Measurements from ENCODE around the gene FAP. TPM values are rescaled to one million over a fixed set of nuclear protein-coding genes. Genes with fewer than 3 reads are reported as not detected.

The FAP gene
- polyA plus RNA-seq, 2 of the 4 experiments (the other 2 are of a cell fraction) = 0.03 to 0.16 TPM

GRCh38 chr2:162188451-162188850 lies 54.8 kb downstream of the FAP start:
- ATAC-seq = no peak
- ChIA-PET CTCF (no interaction called here), POLR2A (no interaction called here)
- 30% methylated on average over 3 of the region's 3 CpGs for WGBS (ENCODE audit: missing lambda C conversion rate)
- no peak for FAIRE-seq
- no peak for DNase-seq (ENCODE audit: low read depth in 1 of 2, low spot score in 1 of 2)
- no peak overlapping the region for H3K4me2 ChIP-seq
- no peaks in the 10 kb centered on the region for H3K4me1 ChIP-seq
- H3K4me3 ChIP-seq = no peak overlapping the region
- TF ChIP-seq ZC3H11A (IDR thresholded peaks at IDR 0.05) (no peak), CHD4 (IDR thresholded peaks at IDR 0.05; ENCODE audit: borderline replicate concordance) (no peak), PBX3 (IDR thresholded peaks at IDR 0.05) (no peak), KDM1A (IDR thresholded peaks at IDR 0.05; ENCODE audit: low read depth) (no peak), HMGXB4 (CRISPR knock-in tag; IDR thresholded peaks at IDR 0.05; ENCODE audit: borderline replicate concordance) (no peak), RFX5 (IDR thresholded peaks at IDR 0.05) (no peak), USF2 (IDR thresholded peaks at IDR 0.05) (no peak), CEBPB (IDR thresholded peaks at IDR 0.05) (no peak), BHLHE40 (IDR thresholded peaks at IDR 0.05; ENCODE audit: low read depth, low read length) (no peak), POLR2AphosphoS2 (conservative IDR thresholded peaks at IDR 0.05; ENCODE audit: low read length) (no peak), CHD2 (IDR thresholded peaks at IDR 0.05; ENCODE audit: low read length, partially characterized antibody) (no peak)
- no peaks in the 10 kb centered on the region for H3K9me3 ChIP-seq
- H3K27ac ChIP-seq = no peak overlapping the region

GRCh38 chr2:162185541-162186232 lies 57.6 kb downstream of the FAP start:
- ATAC-seq = no peak
- Histone ChIP-seq H3K4me3 (no peak overlapping the region), H3K4me1 (no peaks in the 10 kb centered on the region), H3K9me3 (no peaks in the 10 kb centered on the region), H3K27ac (no peak overlapping the region), H3K4me2 (no peak overlapping the region)
- CTCF ChIA-PET = interaction anchor here (1.1 kb wide), 1 partner anchor 113 kb away, joined by 4 read pairs; no protein-coding TSS in a partner anchor
- POLR2A ChIA-PET = no interaction called here
- WGBS (ENCODE audit: missing lambda C conversion rate) = 62% methylated on average over 5 of the region's 5 CpGs
- no peak for TF ChIP-seq HDAC2 (IDR thresholded peaks at IDR 0.05)
- TF ChIP-seq BHLHE40 (IDR thresholded peaks at IDR 0.05; ENCODE audit: low read depth, low read length) = no peak
- no peak for TF ChIP-seq MAFK (IDR thresholded peaks at IDR 0.05; ENCODE audit: partially characterized antibody)
- no peak for TF ChIP-seq ESRRA (IDR thresholded peaks at IDR 0.05; ENCODE audit: borderline replicate concordance, low read length)
- TF ChIP-seq TP53 (CRISPR knock-in tag; IDR thresholded peaks at IDR 0.05) = no peak
- TF ChIP-seq ATOH8 (CRISPR knock-in tag; IDR thresholded peaks at IDR 0.05; ENCODE audit: low read depth) = no peak
- TF ChIP-seq CBX2 (IDR thresholded peaks at IDR 0.05; ENCODE audit: borderline replicate concordance, low read depth) = no peak
- TF ChIP-seq HMGXB4 (CRISPR knock-in tag; IDR thresholded peaks at IDR 0.05; ENCODE audit: borderline replicate concordance) = no peak
- no peak for TF ChIP-seq HOXA7 (CRISPR knock-in tag; IDR thresholded peaks at IDR 0.05)
- no peak for TF ChIP-seq RAD21 (conservative IDR thresholded peaks at IDR 0.05 in 1 of 2, IDR thresholded peaks at IDR 0.05 in 1 of 2)
- no peak for TF ChIP-seq RARB (CRISPR knock-in tag; IDR thresholded peaks at IDR 0.05)
- TF ChIP-seq NPAS2 (CRISPR knock-in tag; IDR thresholded peaks at IDR 0.05; ENCODE audit: borderline replicate concordance) = no peak
- no peak for TF ChIP-seq MYC (IDR thresholded peaks at IDR 0.05; ENCODE audit: borderline replicate concordance, low read length)
- no peak for TF ChIP-seq JUNB (IDR thresholded peaks at IDR 0.05)
- no peak for TF ChIP-seq MAZ (IDR thresholded peaks at IDR 0.05; ENCODE audit: borderline replicate concordance, low read depth, low read length)
- no peak for TF ChIP-seq HOXB5 (CRISPR knock-in tag; IDR thresholded peaks at IDR 0.05)
- TF ChIP-seq HES2 (IDR thresholded peaks at IDR 0.05) = no peak
- no peak for TF ChIP-seq CTCF (IDR thresholded peaks at IDR 0.05)
- TF ChIP-seq CBX8 (IDR thresholded peaks at IDR 0.05) = no peak
- TF ChIP-seq ZFP36 (IDR thresholded peaks at IDR 0.05; ENCODE audit: borderline replicate concordance, partially characterized antibody) = no peak
- FAIRE-seq = no peak
- DNase-seq (ENCODE audit: low read depth in 1 of 2, low spot score in 1 of 2) = no peak

All from A549 (cell line).